GM18502 (cell line): ENCODE data around the gene ANGPTL4.
A peak's percentile ranks its signal among the peaks of the same experiment; 100 is the strongest.
"Not testable (repeated sequence)": the region's sequence is repeated elsewhere in the genome, so short reads cannot be mapped to it uniquely, and the experiment has no call there.

Experiments
- ATAC-seq: cut with Tn5 transposase; IDR thresholded peaks from one replicate; pipeline ENCODE4 v1.9.1; 2021; ENCODE audit warnings: mild to moderate bottlenecking; ENCODE audit not compliant: unreplicated experiment, poor library complexity

Gene ANGPTL4

GRCh38 chr19:8404391-8405151 lies 40.6 kb downstream of the ANGPTL4 start:
- no peak for ATAC-seq

DNA sequence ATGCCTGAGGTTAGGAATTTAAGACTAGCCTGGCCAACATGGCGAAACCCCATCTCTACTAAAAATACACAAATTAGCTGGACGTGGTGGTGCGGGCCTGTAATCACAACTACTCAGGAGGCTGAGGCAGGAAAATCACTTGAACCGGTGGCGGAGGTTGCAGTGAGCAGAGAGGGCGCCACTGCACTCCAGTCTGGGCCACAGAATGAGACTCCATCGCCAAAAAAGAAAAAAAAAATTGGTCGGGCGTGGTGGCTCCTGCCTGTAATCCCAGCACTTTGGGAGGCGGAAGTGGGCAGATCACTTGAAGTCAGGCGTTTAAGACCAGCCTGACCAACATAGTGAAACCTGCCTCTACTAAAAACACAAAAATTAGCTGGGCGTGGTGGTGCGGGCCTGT lies 46.8 kb downstream of the ANGPTL4 start:
- ATAC-seq = not testable (repeated sequence)

DNA sequence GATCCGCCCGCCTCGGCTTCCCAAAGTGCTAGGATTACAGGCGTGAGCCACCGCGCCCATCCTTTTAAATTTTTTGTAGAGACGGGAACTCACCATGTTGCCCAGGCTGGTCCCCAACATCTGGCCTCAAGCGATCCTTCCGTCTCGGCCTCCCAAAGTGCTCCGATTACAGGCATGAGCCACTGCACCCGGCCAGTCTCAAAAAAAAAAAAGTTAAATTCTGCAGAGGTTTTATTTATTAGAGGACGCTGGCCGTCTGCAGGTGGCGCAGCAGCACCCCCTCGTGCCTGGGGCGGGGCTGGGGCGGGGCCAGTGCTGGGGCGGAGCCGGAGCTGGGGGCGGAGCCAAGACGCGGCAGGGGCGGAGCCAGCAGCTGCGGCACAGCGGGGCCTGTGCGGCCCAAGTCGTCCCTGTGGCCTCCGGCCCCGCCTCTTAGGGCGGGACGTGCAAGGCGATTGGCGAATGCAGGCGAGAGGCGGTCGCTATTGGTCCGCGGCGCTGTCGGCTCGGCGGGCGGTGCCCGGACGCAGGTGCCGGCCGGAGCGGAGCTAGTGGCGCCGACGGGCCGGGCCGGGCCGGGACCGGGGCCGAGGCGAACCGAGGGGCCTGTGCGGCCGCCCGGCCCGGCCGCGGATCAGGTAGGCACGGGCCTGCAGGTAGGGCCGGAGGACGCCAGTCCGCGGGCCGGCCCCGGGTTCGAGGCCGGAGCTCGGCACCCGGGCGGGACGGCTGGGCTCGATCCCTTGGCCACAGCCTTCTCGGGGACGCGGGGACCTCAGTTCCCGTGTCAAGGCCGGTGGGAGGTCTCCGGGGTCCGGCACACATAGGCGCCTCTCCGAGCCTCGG lies 49.1 kb downstream of the ANGPTL4 start, which contains the start of gene MARCHF2:
Gene MARCHF2, plus strand, starts transcription at position 523 of the 846 bp plus-strand sequence. CDS start 8,536 bp downstream, outside the sequence.
- ATAC-seq = peak; percentile 99

DNA sequence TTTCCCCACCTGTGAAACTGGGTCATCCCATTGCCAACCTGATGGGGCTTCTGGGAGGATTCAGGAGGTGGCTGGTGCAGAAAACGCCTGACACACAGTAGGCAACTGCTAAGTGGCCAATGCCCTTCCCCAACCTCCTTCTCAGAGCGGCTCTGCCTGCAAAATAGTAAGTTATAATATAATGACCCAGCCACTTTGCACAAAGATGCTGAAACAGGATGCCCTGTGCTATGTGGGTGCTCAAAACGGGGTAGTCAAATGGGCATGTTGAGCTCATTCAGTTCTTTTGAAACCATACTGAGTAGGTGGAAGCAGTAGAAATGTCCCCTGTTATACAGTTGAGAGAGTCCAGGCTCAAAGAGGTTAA lies 49.7 kb downstream of the ANGPTL4 start:
- ATAC-seq = no peak

DNA sequence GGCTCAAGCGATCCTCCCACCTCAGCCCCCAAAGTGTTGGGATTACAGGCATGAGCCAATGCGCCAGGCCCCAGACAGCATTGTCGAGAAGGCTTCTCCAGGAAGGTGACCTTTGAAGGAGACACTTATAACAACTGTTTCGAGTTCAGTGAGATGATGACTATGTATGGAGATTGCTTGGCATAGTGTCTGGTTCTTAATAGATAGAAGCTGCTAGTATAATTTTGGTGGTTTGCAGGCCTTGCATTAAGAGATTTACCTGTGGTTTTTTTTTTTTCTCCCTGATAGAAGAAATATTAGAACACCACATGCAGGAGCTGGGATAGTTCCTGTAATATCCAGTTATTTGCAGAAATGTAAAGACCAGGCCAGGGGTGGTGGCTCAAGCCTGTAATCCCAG lies 52.8 kb downstream of the ANGPTL4 start:
- ATAC-seq = no peak

- no peak for ATAC-seq
Observed at GRCh38 chr19:8421484-8422461, 57.8 kb downstream of the ANGPTL4 start.

DNA sequence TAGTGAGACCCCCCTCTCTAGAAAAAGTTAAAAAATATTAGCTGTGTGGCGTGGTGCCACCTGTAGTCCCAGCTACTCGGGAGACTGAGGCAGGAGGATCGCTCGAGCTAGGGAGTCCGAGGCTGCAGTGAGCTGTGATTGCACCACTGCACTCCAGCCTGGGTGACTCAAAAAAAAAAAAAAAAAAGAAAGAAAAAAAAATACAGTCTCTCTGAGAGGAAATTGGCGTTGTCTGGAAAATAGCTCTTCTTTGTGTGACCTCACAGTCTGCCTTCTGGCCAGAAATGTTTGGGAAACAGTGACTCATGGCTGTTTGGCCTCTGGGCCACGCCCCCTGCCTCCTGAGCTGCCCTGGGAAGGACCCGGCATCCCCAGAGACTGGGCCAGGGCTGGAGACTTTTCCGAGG lies 59.9 kb downstream of the ANGPTL4 start:
- ATAC-seq = no peak
